ENCODE data around the gene CHSY1.
A peak's percentile ranks its signal among the peaks of the same experiment; 100 is the strongest.

CHSY1 gene

GRCh38 chr15:101277943-101278564, 26.2 kb upstream of the CHSY1 start:
- Histone ChIP-seq H3K9me3 (no peaks in the 10 kb centered on the region), H3K4me1 (peaks cover 0 to 23% (median 18%) of the 10 kb centered on the region in 4 donors), H3K27me3 (no peaks in the 10 kb centered on the region), H3K27ac (peak overlapping the region; percentile 84 to 92), H3K36me3 (peaks cover 40 to 53% (median 49%) of the 10 kb centered on the region in 3 donors), H3K4me3 (peak overlapping the region; percentile 84 to 97)
- intact Hi-C loops (cut with DNase I; ENCODE audit: low total_unique reads): loop anchor here (2.0 kb wide), 1 partner anchor 17 kb away; the partner anchor contains the start of gene SNRPA1
- DNase-seq: no peak
- no peak for TF ChIP-seq CTCF (IDR thresholded peaks at IDR 0.05)

GRCh38 chr15:101277038-101277822, 25.4 kb upstream of the CHSY1 start, which contains the start of gene SELENOS:
Gene SELENOS (minus strand): TSS chr15:101277485. CDS start chr15:101277417, 68 bp downstream.
- TF ChIP-seq CTCF (IDR thresholded peaks at IDR 0.05): no peak
- Histone ChIP-seq H3K4me3 (peak within 1 kb of the TSS; percentile 84 to 97), H3K4me1 (peaks cover 0 to 23% (median 18%) of the 10 kb centered on the region in 4 donors), H3K27ac (peak within 1 kb of the TSS; percentile 84 to 92), H3K27me3 (no peaks in the 10 kb centered on the region), H3K9me3 (no peaks in the 10 kb centered on the region), H3K36me3 (peaks cover 41 to 53% (median 53%) of the 10 kb centered on the region in 3 donors)
- DNase-seq: peak; percentile 90 to 94
- intact Hi-C loops (cut with DNase I; ENCODE audit: low total_unique reads): loop anchor here (2.0 kb wide), 1 partner anchor 18 kb away; the partner anchor contains the start of gene SNRPA1

GRCh38 chr15:101276501-101277037, 24.7 kb upstream of the CHSY1 start:
- TF ChIP-seq CTCF (IDR thresholded peaks at IDR 0.05): peak in 1 of 2 experiments; percentile 17
- DNase-seq: no peak
- Histone ChIP-seq H3K36me3 (peaks cover 44 to 53% (median 53%) of the 10 kb centered on the region in 3 donors), H3K27me3 (no peaks in the 10 kb centered on the region), H3K27ac (peak overlapping the region; percentile 84 to 92), H3K4me3 (peak overlapping the region; percentile 84 to 97), H3K4me1 (peaks cover 0 to 23% (median 18%) of the 10 kb centered on the region in 4 donors), H3K9me3 (no peaks in the 10 kb centered on the region)
- intact Hi-C loops (cut with DNase I; ENCODE audit: low total_unique reads): loop anchor here (2.0 kb wide), 1 partner anchor 18 kb away; the partner anchor contains the start of gene SNRPA1

- H3K9me3 ChIP-seq: no peaks in the 10 kb centered on the region
- no peaks in the 10 kb centered on the region for H3K27me3 ChIP-seq
- peaks cover 0 to 23% (median 18%) of the 10 kb centered on the region in 4 donors for H3K4me1 ChIP-seq
- no peak for DNase-seq
- intact Hi-C loops (cut with DNase I; ENCODE audit: low total_unique reads): no loop called here
- H3K36me3 ChIP-seq: peaks cover 48 to 53% (median 52%) of the 10 kb centered on the region in 3 donors
- TF ChIP-seq CTCF (IDR thresholded peaks at IDR 0.05): no peak
- H3K27ac ChIP-seq: no peak overlapping the region
- H3K4me3 ChIP-seq: no peak overlapping the region
Measured at GRCh38 chr15:101275018-101275417, 23.2 kb upstream of the CHSY1 start.

GRCh38 chr15:101273534-101273933, 21.7 kb upstream of the CHSY1 start:
- H3K36me3 ChIP-seq: peaks cover 52 to 64% (median 55%) of the 10 kb centered on the region in 3 donors
- H3K27me3 ChIP-seq: no peaks in the 10 kb centered on the region
- H3K4me3 ChIP-seq: no peak overlapping the region
- peaks cover 0 to 23% (median 18%) of the 10 kb centered on the region in 4 donors for H3K4me1 ChIP-seq
- no peak overlapping the region for H3K27ac ChIP-seq
- TF ChIP-seq CTCF (IDR thresholded peaks at IDR 0.05): no peak
- DNase-seq: no peak
- no peaks in the 10 kb centered on the region for H3K9me3 ChIP-seq
- intact Hi-C loops (cut with DNase I; ENCODE audit: low total_unique reads): no loop called here
